Ishikawa (cell line): Measurements from ENCODE around the gene ANKRD65.

Experiments used
- CEBPB ChIP-seq: IDR thresholded peaks from 2 replicates; pipeline ENCODE4 v1.6.1; 2012
- CREB1 ChIP-seq: IDR thresholded peaks from 2 replicates; pipeline ENCODE4 v1.6.1; 2012; ENCODE audit warnings: low read depth
- EGR1 ChIP-seq: IDR thresholded peaks from 2 replicates; pipeline ENCODE4 v1.6.1; 2012
- EP300 ChIP-seq: IDR thresholded peaks from 2 replicates; pipeline ENCODE4 v1.6.1; 2012; ENCODE audit warnings: borderline replicate concordance
- MAX ChIP-seq: IDR thresholded peaks from 2 replicates; pipeline ENCODE4 v1.6.1; 2012
- RAD21 ChIP-seq: IDR thresholded peaks from 2 replicates; pipeline ENCODE4 v1.6.1; 2012; ENCODE audit warnings: low read depth
- REST ChIP-seq: IDR thresholded peaks from 2 replicates; pipeline ENCODE4 v1.6.1; 2012; ENCODE audit warnings: low read depth, mild to moderate bottlenecking
- TAF1 ChIP-seq: IDR thresholded peaks from 2 replicates; pipeline ENCODE4 v1.6.1; 2012; ENCODE audit warnings: low read depth, mild to moderate bottlenecking
- USF1 ChIP-seq: IDR thresholded peaks from 2 replicates; pipeline ENCODE4 v1.6.1; 2012
- YY1 ChIP-seq: IDR thresholded peaks from 2 replicates; pipeline ENCODE4 v1.6.1; 2012; ENCODE audit warnings: low read depth

GRCh38 chr1:1395166-1395565, 25.9 kb downstream of the ANKRD65 start:
- TF ChIP-seq RAD21 (no peak), USF1 (no peak), TAF1 (no peak), MAX (no peak), EGR1 (no peak), REST (no peak), CREB1 (no peak), YY1 (no peak), CEBPB (no peak), EP300 (no peak)
